Astrocyte (in vitro differentiated cells and primary cell): ENCODE measurements around the gene HOXD9. TPM values are rescaled to one million over a fixed set of nuclear protein-coding genes. Genes with fewer than 3 reads are reported as not detected.
A peak's percentile ranks its signal among the peaks of the same experiment; 100 is the strongest.

ENCODE experiments used
- DNase-seq: peaks from one replicate; pipeline ENCODE4 v3.0.0-alpha.2; 2010; ENCODE audit warnings: low read depth
- FAIRE-seq: peaks from 2 replicates; lab custom pipeline; 2011; peaks lifted over from hg19 to GRCh38; lab: Jason Lieb, UNC
- H2AFZ ChIP-seq: 2 replicates; pipeline ENCODE4 v1.6.0; 2012; ENCODE audit warnings: low read depth, low read length, inconsistent platforms
- H3K27ac ChIP-seq: 2 replicates; pipeline ENCODE4 v1.5.1; 2011; ENCODE audit warnings: low read depth, low read length, inconsistent platforms
- H3K27me3 ChIP-seq: 2 replicates; pipeline ENCODE4 v1.6.0; 2011; ENCODE audit warnings: low read length, inconsistent platforms; ENCODE audit not compliant: insufficient read depth
- H3K36me3 ChIP-seq: 2 replicates; pipeline ENCODE4 v1.5.1; 2011; ENCODE audit warnings: low read length, inconsistent platforms; ENCODE audit not compliant: insufficient read depth
- H3K4me1 ChIP-seq: 2 replicates; pipeline ENCODE4 v1.5.1; 2011; ENCODE audit warnings: low read length, inconsistent platforms; ENCODE audit not compliant: insufficient read depth
- H3K4me2 ChIP-seq: 2 replicates; pipeline ENCODE4 v1.6.0; 2012; ENCODE audit warnings: low read length, inconsistent platforms
- H3K4me3 ChIP-seq: 2 replicates; pipeline ENCODE4 v1.5.1; 2011; ENCODE audit warnings: low read depth, mild to moderate bottlenecking, low read length, inconsistent platforms; ENCODE audit not compliant: insufficient read depth
- H3K79me2 ChIP-seq: 2 replicates; pipeline ENCODE4 v1.6.0; 2012; ENCODE audit warnings: mild to moderate bottlenecking, low read length, inconsistent platforms; ENCODE audit not compliant: insufficient read depth
- H3K9ac ChIP-seq: 2 replicates; pipeline ENCODE4 v1.6.0; 2012; ENCODE audit warnings: mild to moderate bottlenecking, low read length, inconsistent platforms
- H3K9me3 ChIP-seq: 2 replicates; pipeline ENCODE4 v1.5.1; 2012; ENCODE audit warnings: low read depth, mild to moderate bottlenecking, low read length, inconsistent platforms; ENCODE audit not compliant: insufficient read depth
- H4K20me1 ChIP-seq: 2 replicates; pipeline ENCODE4 v1.6.0; 2012; ENCODE audit warnings: low read length, inconsistent platforms; ENCODE audit not compliant: insufficient read depth
- H3K27ac Mint-ChIP-seq: one replicate; pipeline ENCODE4 v1.8.0; 2021; ENCODE audit warnings: mild to moderate bottlenecking, mixed read lengths; ENCODE audit not compliant: unreplicated experiment
- H3K27me3 Mint-ChIP-seq: one replicate; pipeline ENCODE4 v1.8.0; 2021; ENCODE audit warnings: low read depth, mixed read lengths; ENCODE audit not compliant: unreplicated experiment
- H3K36me3 Mint-ChIP-seq: one replicate; pipeline ENCODE4 v1.8.0; 2021; ENCODE audit warnings: low read depth, mixed read lengths; ENCODE audit not compliant: unreplicated experiment
- H3K4me1 Mint-ChIP-seq: one replicate; pipeline ENCODE4 v1.8.0; 2021; ENCODE audit warnings: low read depth, mixed read lengths; ENCODE audit not compliant: unreplicated experiment
- H3K4me3 Mint-ChIP-seq: one replicate; pipeline ENCODE4 v1.8.0; 2021; ENCODE audit warnings: mild to moderate bottlenecking, moderate library complexity, mixed read lengths; ENCODE audit not compliant: unreplicated experiment
- H3K9me3 Mint-ChIP-seq: one replicate; pipeline ENCODE4 v1.8.0; 2021; ENCODE audit warnings: mild to moderate bottlenecking, mixed read lengths; ENCODE audit not compliant: unreplicated experiment
- EZH2 ChIP-seq: IDR thresholded peaks from 2 replicates; pipeline ENCODE4 v1.6.1; 2012; ENCODE audit warnings: mild to moderate bottlenecking, low read length, inconsistent platforms; ENCODE audit not compliant: insufficient read depth
- total RNA-seq: library from RNA; stranded (reverse); gene quantifications from 2 replicates; pipeline ENCODE4 v1.2.1, GENCODE V29; 2021
- TF ChIP-seq, protein P1 (sequence below): IDR thresholded peaks from 2 replicates; pipeline ENCODE4 v1.5.1; 2011; ENCODE audit warnings: low read depth, mild to moderate bottlenecking, inconsistent platforms, low read length, moderate library complexity; ENCODE audit not compliant: insufficient read depth

HOXD9 gene
- total RNA-seq, 1 donor from 2014 or later = not detected

DNA sequence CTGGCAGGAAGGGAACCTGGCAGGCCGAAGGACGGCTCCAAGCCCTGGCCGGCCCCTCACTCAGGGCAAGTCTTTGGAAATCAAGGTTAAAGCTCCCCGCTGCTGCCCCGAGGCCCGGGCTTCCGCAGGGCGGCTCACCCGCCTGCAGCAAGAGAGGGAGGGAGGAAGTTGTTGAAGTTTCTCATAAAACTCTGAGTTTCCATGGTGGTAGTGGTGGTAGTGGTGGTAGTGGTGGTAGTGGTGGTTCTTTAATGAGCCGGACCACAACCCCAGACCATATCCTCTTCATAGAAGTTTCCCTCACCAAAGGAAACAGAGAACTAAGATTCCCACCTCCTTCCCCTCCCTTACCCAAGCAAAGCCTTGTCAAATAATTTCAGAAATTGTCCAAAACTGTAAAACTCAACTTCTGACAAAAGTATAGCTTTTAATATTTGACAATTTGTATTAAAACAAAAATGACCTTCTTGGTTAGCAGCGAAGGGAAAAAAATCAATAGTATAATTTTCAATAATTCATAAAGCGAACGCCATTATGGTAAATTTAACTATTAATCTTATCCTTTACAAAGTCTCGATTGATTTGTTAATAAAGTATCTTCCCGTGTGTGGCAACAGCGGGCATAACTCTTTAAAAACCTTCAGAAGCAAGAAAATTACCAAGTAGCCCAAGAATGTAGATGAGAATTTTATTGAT lies 7.4 kb upstream of the HOXD9 start:
- Histone ChIP-seq H3K79me2 (no peaks in the 10 kb centered on the region), H3K27me3 (peaks cover 99% of the 10 kb centered on the region), H3K4me2 (no peak overlapping the region), H3K9me3 (peaks cover 6% of the 10 kb centered on the region), H2AFZ (no peak overlapping the region), H4K20me1 (no peaks in the 10 kb centered on the region), H3K36me3 (no peaks in the 10 kb centered on the region), H3K4me3 (no peak overlapping the region), H3K4me1 (no peaks in the 10 kb centered on the region), H3K27ac (no peak overlapping the region), H3K9ac (no peak overlapping the region)
- H3K27me3 Mint-ChIP-seq = peaks cover 90% of the 10 kb centered on the region
- H3K4me3 Mint-ChIP-seq = no peak overlapping the region
- DNase-seq (no peak), FAIRE-seq (no peak)
- no peak overlapping the region for H3K27ac Mint-ChIP-seq
- no peak for TF ChIP-seq EZH2
- TF ChIP-seq, protein P1, sequence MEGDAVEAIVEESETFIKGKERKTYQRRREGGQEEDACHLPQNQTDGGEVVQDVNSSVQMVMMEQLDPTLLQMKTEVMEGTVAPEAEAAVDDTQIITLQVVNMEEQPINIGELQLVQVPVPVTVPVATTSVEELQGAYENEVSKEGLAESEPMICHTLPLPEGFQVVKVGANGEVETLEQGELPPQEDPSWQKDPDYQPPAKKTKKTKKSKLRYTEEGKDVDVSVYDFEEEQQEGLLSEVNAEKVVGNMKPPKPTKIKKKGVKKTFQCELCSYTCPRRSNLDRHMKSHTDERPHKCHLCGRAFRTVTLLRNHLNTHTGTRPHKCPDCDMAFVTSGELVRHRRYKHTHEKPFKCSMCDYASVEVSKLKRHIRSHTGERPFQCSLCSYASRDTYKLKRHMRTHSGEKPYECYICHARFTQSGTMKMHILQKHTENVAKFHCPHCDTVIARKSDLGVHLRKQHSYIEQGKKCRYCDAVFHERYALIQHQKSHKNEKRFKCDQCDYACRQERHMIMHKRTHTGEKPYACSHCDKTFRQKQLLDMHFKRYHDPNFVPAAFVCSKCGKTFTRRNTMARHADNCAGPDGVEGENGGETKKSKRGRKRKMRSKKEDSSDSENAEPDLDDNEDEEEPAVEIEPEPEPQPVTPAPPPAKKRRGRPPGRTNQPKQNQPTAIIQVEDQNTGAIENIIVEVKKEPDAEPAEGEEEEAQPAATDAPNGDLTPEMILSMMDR = no peak
- no peaks in the 10 kb centered on the region for H3K4me1 Mint-ChIP-seq
- H3K36me3 Mint-ChIP-seq = peaks cover 5% of the 10 kb centered on the region
- H3K9me3 Mint-ChIP-seq = peaks cover 30% of the 10 kb centered on the region

DNA sequence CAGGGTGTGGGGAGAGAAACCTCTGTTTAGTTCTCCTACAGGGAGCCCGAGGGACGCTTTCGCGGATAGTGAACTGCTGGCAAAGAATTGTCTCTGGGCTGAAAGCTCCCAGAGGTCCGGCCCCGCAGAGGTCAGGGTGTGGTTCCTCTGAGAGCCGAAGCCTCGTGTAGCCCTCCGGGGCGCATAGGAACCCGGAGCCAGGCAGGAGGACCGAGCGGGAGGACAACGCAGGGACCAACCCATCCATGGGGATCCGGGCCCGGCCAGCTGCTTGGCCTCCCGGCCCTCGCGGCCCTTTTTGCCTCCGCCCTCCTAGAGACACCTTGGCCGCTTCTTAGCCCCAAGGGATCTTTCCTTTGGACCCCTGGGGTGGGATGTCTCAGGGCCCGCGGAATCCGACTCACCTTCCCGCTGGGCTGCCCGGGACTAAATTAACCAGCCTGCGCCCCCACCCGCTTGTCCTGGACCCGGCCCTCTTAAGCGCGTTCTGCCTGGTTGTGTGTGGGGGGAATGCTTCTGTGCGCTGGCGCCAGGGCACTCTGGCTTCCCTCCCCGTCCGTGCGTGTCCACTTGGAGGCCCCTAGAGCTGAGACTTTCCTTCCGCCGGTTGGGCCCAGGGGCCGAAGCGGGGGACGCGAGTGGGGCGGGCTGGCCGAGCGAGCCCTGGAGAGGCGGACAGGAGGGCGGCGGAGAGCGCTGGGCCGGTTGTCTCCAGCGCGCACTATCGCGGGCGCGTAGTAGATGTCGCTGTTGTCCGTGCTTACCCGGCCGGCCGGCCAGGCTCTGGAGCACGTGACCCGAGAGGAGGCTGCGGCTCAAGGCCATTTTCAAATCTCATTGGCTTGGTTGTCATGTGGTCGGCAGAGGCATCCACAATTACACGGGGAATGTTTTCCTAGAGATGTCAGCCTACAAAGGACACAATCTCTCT lies 6.4 kb upstream of the HOXD9 start, which contains the start of gene HOXD10:
HOXD10 (plus strand) TSS at position 896 of the 931 bp plus-strand sequence. CDS start 56 bp downstream, outside the sequence.
- peaks cover 9% of the 10 kb centered on the region for H3K9me3 ChIP-seq
- no peaks in the 10 kb centered on the region for H3K36me3 ChIP-seq
- Mint-ChIP-seq H3K9me3 (peaks cover 36% of the 10 kb centered on the region), H3K4me3 (no peak within 1 kb of the TSS), H3K27me3 (peaks cover 90% of the 10 kb centered on the region), H3K4me1 (no peaks in the 10 kb centered on the region), H3K36me3 (peaks cover 5% of the 10 kb centered on the region), H3K27ac (peak within 1 kb of the TSS; percentile 84)
- H4K20me1 ChIP-seq = no peaks in the 10 kb centered on the region
- no peak for FAIRE-seq
- no peak within 1 kb of the TSS for H3K4me2 ChIP-seq
- no peak within 1 kb of the TSS for H3K27ac ChIP-seq
- TF ChIP-seq, protein P1 = no peak
- TF ChIP-seq EZH2 = peak; percentile 89
- H3K4me3 ChIP-seq = no peak within 1 kb of the TSS
- DNase-seq = no peak
- no peak within 1 kb of the TSS for H2AFZ ChIP-seq
- H3K79me2 ChIP-seq = no peaks in the 10 kb centered on the region
- H3K27me3 ChIP-seq = peaks cover 99% of the 10 kb centered on the region
- H3K4me1 ChIP-seq = no peaks in the 10 kb centered on the region
- H3K9ac ChIP-seq = no peak within 1 kb of the TSS
